NT2/D1 (cell line): ENCODE measurements around the gene AGAP1.

Experiments
- DNase-seq: peaks from one replicate; pipeline ENCODE4 v3.0.0-alpha.2; 2011; ENCODE audit warnings: low read depth, low spot score
- H3K27me3 ChIP-seq: 2 replicates; pipeline ENCODE4 v1.6.0; 2011; ENCODE audit warnings: mild to moderate bottlenecking; ENCODE audit not compliant: insufficient read length, insufficient read depth
- H3K36me3 ChIP-seq: 2 replicates; pipeline ENCODE4 v1.6.1; 2011; ENCODE audit warnings: mild to moderate bottlenecking, low read length, mixed read lengths; ENCODE audit not compliant: insufficient read depth, insufficient read length
- H3K4me1 ChIP-seq: 2 replicates; pipeline ENCODE4 v1.5.1; 2011; ENCODE audit not compliant: insufficient read depth, insufficient read length
- H3K4me3 ChIP-seq: 2 replicates; pipeline ENCODE4 v1.5.1; 2011; ENCODE audit warnings: low read depth; ENCODE audit not compliant: insufficient read length
- H3K9ac ChIP-seq: 2 replicates; pipeline ENCODE4 v1.6.0; 2011; ENCODE audit warnings: low read depth; ENCODE audit not compliant: insufficient read length
- H3K9me3 ChIP-seq: 2 replicates; pipeline ENCODE4 v1.5.1; 2011; ENCODE audit warnings: mild to moderate bottlenecking, low read length; ENCODE audit not compliant: insufficient read depth
- SUZ12 ChIP-seq: IDR thresholded peaks from 2 replicates; pipeline ENCODE4 v1.6.1; 2011; ENCODE audit not compliant: insufficient read length, insufficient read depth; ENCODE audit errors: extremely low read depth
- YY1 ChIP-seq: IDR thresholded peaks from 2 replicates; pipeline ENCODE4 v1.6.1; 2011; ENCODE audit not compliant: insufficient read length, insufficient read depth
- ZNF274 ChIP-seq: IDR thresholded peaks from 2 replicates; pipeline ENCODE4 v1.6.1; 2011; ENCODE audit warnings: mild to moderate bottlenecking, low read depth, low read length

AGAP1 gene

DNA sequence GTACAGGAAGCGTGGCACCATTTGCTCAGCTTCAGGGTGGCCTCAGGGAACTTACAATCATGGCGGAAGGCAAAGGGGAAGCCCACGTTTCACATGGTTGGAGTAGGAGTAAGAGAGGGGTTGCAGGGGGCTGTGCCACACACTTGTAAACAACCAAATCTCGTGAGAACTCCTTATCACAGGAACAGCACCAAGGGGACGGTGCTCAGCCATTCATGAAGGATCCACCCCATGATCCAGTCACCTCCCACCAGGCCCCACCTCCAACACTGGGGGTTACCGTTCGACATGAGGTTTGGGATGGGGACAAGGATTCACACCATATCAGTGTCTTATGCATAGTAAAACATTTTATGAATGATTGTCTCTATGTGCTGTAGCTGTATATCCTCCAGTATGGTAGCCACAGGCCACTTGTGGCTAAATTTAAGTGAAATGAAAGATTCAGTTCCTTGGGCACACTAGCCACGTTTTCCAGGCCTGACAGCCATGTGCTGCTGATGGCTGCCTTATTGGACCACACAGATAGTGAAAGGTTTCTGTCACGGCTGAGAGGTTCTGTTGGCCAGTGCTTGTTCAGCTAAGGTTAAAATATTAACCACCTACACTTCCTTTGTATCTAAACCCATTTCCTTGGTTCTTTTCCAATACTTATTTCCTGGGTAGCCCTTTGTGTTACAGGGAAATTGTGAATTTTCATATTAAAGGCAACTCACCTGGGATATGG, 77.3 kb downstream of the AGAP1 start:
- no peak for TF ChIP-seq YY1
- no peak for TF ChIP-seq SUZ12
- no peak for TF ChIP-seq ZNF274
- no peak for DNase-seq

GRCh38 chr2:235572592-235572991, 78.7 kb downstream of the AGAP1 start:
- Histone ChIP-seq H3K4me1 (peaks cover 28% of the 10 kb centered on the region), H3K4me3 (no peak overlapping the region), H3K36me3 (peaks cover 8% of the 10 kb centered on the region), H3K27me3 (no peaks in the 10 kb centered on the region), H3K9me3 (peaks cover 10% of the 10 kb centered on the region; the same call in 1 of the 2 replicates), H3K9ac (no peak overlapping the region)
- DNase-seq: no peak
- TF ChIP-seq ZNF274 (no peak), SUZ12 (no peak), YY1 (no peak)

More for the DNA sequence above, 77.3 kb downstream of the AGAP1 start:
- no peak overlapping the region for H3K4me3 ChIP-seq
- H3K4me1 ChIP-seq: peaks cover 17% of the 10 kb centered on the region
- no peaks in the 10 kb centered on the region for H3K27me3 ChIP-seq
- peaks cover 14% of the 10 kb centered on the region for H3K36me3 ChIP-seq
- peaks cover 10% of the 10 kb centered on the region; the same call in 1 of the 2 replicates for H3K9me3 ChIP-seq
- no peak overlapping the region for H3K9ac ChIP-seq

DNA sequence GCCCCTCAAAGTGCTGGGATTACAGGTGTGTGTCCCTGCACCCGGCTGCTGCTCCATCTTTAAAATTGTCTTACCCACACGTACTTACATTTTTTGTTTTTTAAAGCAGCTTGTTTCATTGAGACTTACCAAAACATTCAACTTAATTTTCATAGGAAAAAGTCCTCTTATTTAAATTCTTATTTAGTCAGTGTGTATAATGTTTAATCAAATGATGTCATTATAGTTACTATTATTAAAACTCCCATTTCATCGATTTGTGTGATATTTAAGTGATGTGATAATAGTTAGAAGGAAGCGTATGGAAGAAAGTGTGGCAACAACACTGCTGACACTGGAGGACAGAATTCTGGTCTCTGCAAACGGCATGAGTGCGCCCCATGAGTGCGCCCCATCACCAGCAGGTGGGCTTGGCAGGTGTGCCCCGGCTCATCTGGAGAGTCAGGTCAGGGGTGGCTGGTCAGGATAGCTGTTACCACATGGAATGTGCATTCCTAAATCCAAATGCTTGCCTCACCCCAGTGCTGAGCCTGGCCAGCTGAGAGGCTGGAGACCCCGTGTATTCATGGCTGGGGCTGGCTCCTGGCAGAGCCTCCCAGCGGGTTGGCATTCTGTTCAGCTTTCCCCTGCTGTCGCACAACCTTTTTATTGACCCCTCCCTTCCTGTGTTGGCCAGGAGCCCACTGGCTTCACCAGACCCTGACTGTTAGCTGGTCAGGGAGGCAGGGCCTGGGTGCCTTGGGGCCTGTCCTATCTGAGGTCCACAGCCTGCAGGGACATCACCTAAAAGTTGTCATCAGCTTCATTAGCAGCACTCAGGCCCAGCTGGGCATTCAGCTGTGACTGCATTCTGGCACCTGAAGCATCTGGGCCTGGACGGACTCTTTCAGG, 79.7 kb downstream of the AGAP1 start:
- H3K4me3 ChIP-seq: no peak overlapping the region
- no peak overlapping the region for H3K9ac ChIP-seq
- H3K36me3 ChIP-seq: peaks cover 2% of the 10 kb centered on the region
- no peaks in the 10 kb centered on the region for H3K27me3 ChIP-seq
- peaks cover 3% of the 10 kb centered on the region; the same call in 1 of the 2 replicates for H3K9me3 ChIP-seq
- no peak for DNase-seq
- TF ChIP-seq YY1 (no peak), ZNF274 (no peak), SUZ12 (no peak)
- H3K4me1 ChIP-seq: peaks cover 35% of the 10 kb centered on the region

DNA sequence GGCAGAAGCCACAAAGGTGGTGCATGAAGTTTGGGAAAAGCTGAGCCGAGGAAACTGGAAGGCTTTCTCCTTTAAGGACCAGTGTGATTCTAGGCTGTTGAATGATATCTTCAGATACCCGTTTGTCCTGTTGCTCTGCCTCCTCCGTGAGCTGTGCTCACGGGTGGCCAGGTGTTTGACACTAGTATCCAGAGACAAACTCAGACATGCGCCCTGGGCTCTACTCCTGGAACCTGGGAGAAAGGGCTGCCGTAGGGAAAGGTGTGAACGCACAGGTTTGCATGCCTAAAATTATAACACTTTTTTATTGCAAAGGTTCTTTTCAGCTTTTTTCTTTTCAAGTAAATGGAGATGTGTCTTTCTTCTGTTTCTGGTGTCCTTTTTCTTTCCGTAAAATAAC, 81.6 kb downstream of the AGAP1 start:
- Histone ChIP-seq H3K36me3 (no peaks in the 10 kb centered on the region), H3K4me1 (peaks cover 40% of the 10 kb centered on the region), H3K9ac (no peak overlapping the region), H3K4me3 (no peak overlapping the region), H3K9me3 (peaks cover 17% of the 10 kb centered on the region; the same call in 1 of the 2 replicates), H3K27me3 (no peaks in the 10 kb centered on the region)
- TF ChIP-seq YY1 (no peak), ZNF274 (no peak), SUZ12 (no peak)
- DNase-seq: no peak

DNA sequence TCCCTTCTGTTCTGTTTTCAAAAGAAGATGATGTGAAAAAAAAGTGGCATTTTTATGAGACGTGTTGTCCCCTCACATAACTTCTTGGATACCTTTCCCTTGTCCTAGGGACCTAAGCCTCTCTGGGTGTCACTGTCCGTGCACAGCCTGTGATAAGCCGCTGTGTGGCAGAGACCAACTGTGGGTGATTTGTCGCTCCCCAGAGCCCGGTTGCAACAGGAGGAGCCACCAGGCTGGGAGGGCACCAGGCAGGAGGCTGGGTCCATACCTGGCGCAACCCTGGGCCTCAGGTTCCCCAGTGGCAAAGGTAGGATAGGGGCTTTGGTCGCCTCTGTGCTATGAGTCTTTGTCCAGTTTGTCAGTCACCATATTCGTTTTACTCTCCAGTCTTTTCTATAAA, 82.1 kb downstream of the AGAP1 start:
- TF ChIP-seq YY1: no peak
- no peak for TF ChIP-seq ZNF274
- no peak for TF ChIP-seq SUZ12
- Histone ChIP-seq H3K4me1 (peaks cover 40% of the 10 kb centered on the region), H3K27me3 (no peaks in the 10 kb centered on the region), H3K36me3 (no peaks in the 10 kb centered on the region), H3K4me3 (no peak overlapping the region), H3K9ac (no peak overlapping the region), H3K9me3 (peaks cover 18% of the 10 kb centered on the region; the same call in 1 of the 2 replicates)
- DNase-seq: no peak

DNA sequence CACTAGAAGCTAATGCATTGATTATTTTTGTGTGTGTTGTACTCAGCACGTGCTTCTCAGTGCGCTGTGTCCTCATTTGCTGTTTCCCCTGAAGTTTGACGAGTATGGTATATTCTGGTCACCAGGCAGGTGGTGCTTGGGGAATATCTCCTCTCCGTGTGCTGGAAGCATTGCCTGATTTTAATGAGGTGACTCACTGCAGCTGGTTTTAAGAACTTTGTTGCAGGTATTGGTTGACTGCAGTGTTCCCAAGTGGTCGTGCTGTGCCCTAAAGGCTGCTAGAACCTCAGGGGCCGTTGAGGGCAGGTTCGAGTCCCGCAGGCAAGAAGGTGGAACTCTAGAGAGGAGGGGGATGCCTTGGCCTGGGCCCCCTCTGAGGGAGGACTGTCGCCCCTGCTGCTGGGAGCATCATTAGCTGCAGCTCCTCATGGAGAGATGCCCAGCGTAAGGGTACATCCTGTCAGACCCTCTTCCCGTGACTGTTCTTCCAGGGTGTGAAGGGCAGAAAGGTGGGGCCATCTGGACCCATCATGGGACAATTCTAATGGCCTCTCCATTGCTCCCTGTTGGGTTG, 82.6 kb downstream of the AGAP1 start:
- Histone ChIP-seq H3K9me3 (peaks cover 18% of the 10 kb centered on the region; the same call in 1 of the 2 replicates), H3K9ac (no peak overlapping the region), H3K27me3 (no peaks in the 10 kb centered on the region), H3K4me1 (peaks cover 40% of the 10 kb centered on the region), H3K4me3 (no peak overlapping the region), H3K36me3 (no peaks in the 10 kb centered on the region)
- TF ChIP-seq YY1 (no peak), ZNF274 (no peak), SUZ12 (no peak)
- DNase-seq: no peak
